COLO668 (cell line): ENCODE data around the gene SPEM2.
A peak's percentile ranks its signal among the peaks of the same experiment; 100 is the strongest.

ENCODE experiments used
- DNase-seq: peaks from one replicate; lab custom pipeline; 2025; ENCODE audit not compliant: unreplicated experiment; lab: John Stamatoyannopoulos, UW

SPEM2 gene

DNA sequence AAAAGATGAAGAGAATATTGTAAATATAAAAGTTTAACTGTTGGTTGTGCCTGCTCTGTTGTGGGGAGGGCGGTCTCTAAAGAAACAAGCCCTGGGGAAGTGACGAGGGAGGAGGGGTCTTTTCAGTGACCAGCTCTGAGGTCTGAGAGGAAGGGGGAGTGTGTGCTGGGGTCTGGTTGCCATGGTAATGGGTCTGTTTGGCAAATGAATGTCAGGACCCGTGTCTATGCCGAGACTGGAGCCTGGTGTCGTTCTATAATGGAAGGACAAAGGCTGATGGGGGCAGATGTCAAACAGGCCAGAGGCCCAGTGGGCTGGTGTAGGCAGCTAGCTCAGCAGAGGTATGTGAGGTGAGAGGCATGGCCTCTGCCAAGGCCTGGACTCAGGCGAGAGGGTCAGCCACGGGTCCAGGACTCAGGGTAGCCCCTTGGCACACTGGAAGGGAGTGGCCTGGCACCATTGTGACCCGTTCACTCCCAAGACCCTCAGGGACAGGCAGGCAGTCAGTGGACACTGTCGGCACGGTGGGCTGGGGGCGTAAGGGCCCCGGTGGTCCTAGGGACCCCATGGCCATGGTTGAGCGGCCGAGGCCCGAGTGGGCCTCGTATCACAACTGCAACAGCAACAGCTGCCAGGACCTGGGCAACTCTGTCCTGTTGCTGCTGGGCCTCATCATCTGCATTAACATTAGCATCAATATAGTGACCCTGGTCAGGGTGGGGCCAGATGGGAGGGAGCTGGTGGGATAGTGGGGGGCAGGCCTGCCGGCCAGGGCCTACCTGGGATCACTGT lies 5.4 kb upstream of the SPEM2 start, which contains the start of gene SPEM1:
TSS of gene SPEM1 (plus strand) at position 506 of the 792 bp plus-strand sequence. CDS start at position 567, 61 bp downstream.
- DNase-seq, result no peak

DNA sequence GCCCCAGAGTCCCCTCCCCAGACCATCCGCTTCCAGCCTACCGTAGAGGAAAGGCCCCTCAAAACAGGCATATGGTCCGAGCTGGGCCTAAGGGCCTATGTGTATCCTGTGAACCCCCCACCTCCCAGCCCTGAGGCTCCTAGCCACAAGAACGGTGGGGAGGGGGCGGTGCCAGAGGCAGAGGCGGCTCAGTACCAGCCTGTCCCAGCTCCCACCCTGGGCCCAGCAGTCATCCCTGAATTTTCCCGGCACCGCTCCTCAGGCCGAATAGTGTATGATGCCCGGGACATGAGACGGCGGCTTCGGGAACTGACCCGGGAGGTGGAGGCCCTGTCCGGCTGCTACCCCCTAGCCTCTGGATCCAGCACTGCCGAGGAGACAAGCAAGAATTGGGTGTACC lies 4.2 kb upstream of the SPEM2 start:
- DNase-seq, result no peak

DNA sequence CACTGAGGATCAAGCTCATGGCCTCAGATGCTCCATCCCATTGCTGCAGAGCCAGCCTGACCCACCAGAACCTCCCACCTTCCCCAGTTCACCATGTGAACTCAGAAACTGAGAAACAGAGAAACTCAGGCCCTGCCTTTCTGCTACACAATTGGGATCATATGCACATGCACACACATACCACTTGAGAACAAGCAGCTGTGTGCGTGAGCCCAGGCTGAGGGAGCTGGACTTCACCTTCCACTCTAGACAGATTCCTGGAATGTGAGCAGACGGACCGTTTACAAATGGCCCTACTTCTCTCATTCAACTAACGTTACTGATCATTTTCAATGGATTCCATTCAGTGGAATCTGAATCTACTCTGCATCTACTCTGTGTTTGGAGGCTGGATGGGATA lies 1.7 kb upstream of the SPEM2 start:
- DNase-seq, result no peak

DNA sequence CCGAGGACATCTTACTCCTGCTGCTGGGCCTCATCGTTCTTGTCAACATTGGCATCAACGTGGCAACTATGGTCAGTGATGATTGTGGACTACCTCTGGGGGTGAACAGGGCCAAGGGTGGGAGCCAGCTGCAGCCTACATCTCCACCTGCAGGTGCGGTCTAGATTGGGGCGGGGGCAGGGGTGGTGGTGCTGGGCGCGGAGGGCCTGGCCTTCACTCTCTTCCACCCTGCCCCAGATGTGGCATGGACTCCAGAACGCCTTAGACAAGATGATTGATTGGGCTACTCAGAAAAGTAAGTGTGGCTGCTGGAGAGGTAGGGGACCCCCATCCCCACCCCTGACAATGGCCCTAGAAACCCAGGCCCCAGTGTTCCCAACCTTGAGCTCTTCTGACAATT lies 340 bp downstream of the SPEM2 start:
- no peak for DNase-seq

DNA sequence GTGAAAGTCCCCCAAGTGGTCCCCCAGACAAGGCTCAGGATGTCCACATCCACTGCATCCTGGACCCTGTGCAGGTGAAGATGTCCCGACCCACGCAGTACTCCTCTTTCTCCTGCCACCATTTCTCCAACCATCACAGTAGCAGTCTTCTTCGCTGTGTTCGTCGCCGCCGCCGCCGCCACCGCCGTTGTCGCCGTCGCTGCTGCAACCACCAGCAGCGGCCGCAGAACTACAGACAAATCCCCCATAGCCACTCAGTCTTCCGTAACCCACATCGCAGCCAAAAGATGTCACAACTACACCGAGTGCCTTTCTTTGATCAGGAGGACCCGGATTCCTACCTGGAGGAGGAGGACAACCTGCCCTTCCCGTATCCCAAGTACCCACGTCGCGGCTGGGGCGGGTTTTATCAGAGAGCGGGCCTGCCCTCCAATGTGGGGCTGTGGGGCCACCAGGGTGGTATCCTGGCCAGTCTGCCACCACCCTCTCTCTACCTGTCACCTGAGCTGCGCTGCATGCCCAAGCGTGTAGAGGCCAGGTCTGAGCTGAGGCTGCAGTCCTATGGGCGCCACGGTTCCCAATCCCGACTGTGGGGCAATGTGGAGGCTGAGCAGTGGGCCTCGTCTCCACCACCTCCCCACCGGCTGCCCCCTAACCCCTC lies 917 bp downstream of the SPEM2 start:
- DNase-seq, result no peak

DNA sequence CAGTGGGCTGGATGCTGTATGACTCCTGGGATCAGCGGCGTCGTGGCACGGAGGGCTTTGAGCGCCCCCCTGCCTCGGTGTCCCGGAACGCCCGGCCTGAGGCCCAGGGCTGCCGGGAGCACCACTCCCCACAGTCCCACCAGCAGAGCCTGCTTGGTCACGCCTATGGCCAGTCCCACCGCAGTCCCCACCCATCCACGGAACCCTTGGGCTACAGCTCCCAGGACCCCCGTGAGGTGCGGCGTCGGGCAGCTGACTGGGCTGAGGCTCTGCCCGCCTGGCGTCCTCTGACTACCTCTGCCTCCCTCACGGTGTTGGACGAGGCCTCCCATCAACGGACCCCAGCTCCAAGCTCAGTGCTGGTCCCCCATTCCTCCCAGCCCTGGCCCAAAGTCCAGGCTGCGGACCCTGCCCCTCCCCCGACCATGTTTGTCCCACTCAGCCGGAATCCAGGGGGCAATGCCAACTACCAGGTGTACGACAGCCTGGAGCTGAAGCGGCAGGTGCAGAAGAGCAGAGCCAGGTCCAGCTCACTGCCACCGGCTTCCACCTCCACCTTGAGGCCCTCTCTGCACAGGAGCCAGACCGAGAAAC lies 1.6 kb downstream of the SPEM2 start:
- DNase-seq, result no peak

DNA sequence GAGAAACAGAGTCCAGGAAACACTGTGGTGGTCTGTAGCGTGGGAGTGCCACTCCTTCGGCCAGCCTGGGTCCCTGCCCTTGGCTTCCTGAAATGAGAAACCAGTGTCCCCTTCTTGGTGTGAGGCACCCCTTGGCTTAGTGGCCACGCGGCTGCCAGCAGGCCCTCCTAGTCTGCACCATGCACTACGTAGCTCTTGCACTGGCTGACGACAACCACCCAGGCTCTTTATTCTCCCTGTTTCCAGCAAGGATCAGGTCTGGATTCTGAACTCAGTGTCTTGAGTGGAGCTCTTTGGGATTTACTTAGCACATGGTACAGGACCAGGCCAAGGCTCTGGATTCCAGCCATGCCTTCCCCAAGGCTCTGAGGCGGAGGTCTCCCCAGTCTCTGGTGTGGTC lies 2.1 kb downstream of the SPEM2 start:
- no peak for DNase-seq

DNA sequence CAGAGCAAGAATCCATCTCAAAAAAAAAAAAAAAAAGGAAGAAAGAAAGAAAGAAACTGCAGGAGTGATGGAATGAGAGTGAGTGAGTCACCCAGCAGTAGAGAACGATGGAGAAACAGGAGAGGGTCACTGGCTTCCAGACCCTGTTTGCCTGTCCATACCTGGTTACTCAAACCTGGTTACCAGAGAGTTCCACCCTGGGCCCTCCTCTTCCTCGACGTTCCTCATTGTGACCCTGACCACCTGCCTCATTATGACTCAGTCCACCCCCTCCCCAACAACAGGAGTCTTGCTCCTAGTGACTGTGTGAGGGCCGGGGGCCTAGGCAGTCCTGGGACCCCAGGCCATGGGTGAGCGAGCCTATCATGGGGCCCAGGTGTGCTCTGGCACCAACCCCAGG lies 3.1 kb downstream of the SPEM2 start, which contains the start of gene SPEM3:
TSS of gene SPEM3 (plus strand) at position 301 of the 400 bp plus-strand sequence. CDS start at position 347, 46 bp downstream.
- DNase-seq, result no peak

DNA sequence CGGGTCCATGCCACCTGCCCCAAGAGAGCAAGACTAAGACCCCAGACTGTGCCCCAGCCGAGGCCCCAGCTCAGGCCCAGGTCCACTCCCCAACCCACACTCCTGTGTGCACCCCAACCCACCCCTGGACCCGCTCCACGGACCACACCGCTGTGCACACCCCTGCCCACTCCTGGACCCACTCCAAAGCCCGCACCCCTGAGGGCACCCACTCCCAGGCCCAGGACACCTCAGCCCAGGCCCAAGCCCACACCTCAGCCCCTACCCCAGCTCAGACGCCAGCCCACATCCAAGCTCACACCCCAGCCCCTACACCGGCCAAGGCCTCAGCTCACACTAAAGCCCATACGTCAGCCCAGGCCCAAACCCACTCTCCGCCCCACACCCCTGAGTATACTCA lies 4.3 kb downstream of the SPEM2 start:
- no peak for DNase-seq

DNA sequence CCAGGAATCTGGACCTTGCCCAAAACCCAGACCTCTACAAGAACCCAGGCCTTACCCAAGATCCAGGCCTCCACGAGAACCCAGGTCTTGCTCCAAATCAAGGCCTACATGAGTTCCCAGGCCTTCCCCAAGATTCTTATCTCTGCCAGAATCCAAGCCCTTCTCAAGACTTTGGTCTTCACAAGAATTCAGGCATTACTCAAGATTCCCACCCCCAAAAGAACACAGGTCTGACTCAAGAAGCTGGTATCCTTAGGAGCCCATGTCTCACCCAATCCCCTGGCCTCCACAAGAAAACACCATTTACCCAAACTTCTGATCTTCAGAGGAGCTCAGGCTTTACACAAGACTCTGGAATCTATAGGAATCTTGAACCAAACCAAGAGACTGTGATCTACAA lies 5.8 kb downstream of the SPEM2 start:
- DNase-seq, result no peak

DNA sequence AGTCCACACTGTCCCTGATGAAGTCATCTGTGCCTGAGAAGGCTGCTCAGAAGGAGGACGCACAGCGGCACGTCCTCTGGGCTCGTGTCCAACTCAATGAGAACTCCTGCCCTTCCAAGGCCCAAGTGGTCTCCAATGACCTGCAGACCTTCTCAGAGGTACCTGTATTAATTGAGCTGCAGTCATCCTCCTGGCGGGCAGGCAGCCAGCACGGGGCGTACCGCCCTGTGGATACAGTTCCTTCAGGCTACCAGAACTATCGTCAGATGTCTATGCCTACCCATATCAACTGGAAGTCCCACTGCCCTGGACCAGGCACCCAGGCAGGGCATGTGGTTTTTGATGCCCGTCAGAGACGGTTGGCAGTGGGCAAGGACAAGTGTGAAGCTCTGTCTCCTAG lies 6.9 kb downstream of the SPEM2 start:
- no peak for DNase-seq

DNA sequence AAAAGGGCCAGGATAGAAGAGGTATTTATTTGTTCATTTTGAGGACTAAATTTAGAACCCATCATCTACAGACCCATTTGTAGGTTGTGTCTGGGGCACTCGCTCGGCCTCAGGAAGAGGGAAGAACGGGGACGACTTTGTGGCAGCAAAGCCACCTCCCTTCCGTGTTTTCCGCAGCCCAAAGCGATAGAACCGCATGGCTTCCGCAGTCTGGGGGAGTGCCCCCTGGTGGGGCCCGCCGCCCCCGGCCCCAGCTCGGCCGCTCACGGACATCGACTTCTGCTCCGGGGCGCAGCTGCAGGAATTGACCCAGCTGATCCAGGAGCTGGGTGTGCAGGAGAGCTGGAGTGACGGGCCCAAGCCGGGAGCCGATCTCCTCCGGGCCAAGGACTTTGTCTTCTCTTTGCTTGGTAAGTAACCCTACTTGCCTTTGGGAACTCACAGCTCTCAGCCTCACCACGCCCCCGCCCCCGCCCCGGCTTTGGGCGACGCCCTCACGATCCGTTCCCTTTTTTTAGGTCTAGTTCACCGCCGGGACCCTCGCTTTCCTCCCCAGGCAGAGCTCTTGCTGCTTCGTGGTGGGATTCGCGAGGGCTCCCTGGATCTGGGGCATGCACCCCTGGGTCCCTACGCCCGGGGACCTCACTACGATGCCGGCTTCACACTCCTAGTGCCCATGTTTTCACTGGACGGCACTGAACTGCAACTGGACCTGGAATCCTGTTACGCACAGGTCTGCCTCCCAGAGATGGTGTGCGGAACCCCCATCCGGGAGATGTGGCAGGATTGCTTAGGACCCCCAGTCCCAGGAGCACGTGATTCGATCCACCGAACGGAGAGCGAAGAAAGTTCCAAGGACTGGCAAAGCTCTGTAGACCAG lies 10.5 kb downstream of the SPEM2 start:
- DNase-seq, result peak; percentile 36

DNA sequence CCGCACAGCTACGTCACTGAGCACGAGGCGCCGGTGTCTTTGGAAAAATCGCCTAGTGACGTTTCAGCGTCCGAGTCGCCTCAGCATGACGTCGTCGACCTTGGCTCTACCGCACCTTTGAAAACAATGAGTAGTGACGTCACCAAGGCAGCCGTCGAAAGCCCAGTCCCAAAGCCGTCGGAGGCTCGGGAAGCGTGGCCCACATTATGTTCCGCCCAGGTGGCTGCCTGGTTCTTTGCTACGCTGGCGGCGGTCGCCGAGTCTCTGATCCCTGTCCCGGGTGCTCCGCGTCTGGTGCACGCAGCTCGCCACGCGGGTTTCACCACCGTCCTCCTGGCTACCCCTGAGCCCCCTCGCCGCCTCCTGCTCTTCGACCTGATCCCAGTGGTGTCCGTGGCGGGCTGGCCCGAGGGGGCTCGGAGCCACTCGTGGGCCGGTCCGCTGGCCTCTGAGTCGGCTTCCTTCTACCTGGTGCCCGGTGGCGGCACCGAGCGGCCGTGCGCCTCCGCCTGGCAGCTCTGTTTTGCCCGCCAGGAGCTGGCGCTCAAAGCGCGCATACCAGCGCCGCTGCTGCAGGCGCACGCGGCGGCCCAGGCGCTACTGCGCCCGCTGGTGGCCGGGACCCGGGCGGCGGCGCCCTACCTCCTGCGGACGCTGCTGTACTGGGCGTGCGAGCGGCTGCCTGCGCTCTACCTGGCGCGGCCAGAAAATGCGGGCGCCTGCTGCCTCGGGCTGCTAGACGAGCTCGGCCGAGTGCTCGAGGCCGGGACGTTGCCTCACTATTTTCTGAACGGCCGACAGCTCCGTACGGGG lies 11.3 kb downstream of the SPEM2 start:
- DNase-seq, result peak; percentile 41

DNA sequence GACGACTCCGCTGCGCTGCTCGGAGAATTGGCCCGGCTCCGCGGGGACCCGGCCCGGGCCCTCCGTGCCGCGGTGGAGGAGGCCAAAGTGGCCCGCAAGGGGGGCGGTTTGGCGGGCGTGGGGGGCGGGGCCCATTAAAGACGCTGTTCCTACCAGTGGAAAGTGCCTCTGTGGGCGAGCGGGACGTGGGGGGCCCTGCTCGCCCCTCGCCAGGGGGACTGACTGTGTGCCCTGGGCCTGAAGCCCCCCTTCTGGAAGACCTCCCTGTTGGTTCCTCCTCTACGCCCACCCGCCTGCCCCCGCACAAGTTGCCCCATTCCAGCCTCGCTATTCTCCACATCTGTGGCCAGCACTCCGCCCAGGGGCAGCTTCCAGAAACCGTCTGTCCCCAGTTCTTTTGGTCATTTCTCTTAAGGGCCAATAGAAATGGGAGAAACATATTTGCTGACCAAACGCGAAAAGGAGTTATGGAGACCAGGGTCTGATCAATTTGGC lies 12.0 kb downstream of the SPEM2 start:
- no peak for DNase-seq

DNA sequence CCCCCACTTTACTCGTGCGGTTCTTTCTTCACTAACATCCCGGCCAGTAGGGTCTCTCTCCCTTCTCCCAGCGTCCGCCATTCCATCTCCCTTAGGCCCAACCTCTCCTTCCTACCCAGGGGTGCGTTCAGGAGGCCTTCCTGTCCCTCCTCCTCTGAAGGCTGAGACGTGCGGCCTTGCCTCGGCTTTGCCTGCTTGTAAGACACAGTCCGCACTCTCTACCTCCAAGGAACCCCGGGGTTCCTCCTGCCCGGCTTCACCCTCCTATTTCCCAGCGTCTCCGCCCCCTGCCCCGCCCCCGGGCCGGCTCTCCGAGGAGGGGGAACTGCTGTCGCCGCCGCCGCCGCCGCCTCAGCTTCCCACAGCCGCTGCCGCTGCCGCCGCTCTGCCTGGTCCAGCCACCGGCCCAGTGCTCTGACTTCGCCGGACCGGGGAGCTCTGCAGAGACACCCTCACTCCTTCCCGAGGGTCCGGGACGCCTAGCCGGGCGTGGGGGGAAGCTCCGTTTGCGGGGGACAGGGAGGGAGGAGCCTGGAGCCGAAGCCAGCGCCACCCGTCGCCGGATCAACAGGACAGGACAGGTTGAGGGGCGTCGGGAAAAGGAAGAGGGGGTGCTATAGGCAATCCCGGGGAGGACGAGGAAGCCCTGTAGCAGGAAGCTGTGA lies 12.7 kb downstream of the SPEM2 start:
- DNase-seq, result no peak

DNA sequence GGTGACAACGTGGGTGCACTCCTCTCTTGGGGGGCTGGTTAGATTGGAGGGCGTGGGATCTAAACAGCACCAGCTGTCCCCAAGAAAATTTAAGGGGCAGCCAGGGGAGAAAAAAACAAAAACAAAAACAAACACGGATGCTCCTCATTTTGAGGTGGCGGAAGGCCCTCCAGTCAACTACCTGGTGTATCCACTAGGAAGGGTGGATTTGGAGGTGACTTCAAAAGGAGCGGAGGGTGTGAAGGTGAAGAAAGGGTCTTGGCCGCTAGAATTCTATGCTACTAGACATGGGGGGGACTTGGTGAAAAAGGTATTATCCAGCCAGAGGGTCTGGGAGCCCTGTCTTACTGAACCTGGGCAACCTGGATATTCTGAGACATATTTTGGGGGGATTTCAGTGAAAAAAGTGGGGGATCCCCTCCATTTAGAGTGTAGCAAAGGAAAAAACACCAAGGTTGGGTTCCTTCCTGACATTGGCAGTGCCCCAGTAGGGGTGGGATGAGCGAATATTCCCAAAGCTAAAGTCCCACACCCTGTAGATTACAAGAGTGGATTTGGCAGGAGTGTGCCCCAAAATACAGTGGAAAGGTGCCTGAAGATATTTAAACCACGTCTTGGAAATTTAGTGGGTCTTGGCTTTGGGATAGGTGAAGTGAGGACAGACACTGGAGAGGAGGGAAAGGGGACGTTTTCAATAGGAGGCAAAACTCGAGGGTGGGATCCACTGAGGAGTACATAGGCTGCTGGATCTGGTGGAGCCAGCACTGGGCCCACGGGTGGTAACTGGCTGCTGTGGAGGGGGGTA lies 13.4 kb downstream of the SPEM2 start:
- no peak for DNase-seq

DNA sequence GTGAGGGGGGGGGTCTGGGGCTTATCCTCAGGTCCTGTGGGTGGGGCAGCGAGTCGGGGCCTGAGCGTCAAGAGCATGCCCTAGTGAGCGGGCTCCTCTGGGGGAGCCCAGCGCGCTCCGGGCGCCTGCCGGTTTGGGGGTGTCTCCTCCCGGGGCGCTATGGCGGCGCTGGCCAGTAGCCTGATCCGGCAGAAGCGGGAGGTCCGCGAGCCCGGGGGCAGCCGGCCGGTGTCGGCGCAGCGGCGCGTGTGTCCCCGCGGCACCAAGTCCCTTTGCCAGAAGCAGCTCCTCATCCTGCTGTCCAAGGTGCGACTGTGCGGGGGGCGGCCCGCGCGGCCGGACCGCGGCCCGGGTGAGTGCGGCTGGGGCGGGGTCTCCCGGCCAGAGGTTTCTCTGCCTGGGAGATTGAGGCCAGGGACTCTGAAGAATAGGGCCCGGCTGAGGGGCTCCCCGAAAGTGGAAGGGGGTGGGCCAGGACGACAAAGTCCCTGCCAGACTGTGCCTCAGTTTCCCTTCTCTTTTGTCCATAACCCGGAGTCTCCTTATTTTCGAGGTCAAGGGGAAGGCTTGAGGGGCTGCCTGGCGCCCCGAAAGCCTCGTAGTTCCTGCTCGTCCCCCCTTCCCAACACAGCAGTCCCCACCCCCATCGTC lies 14.2 kb downstream of the SPEM2 start, which contains the start of gene FGF11:
TSS of gene FGF11 (plus strand) at position 51 of the 651 bp plus-strand sequence. CDS start at position 160, 109 bp downstream.
- no peak for DNase-seq
